Psoas muscle (tissue), 8 donors: Measurements from ENCODE around the gene OR1F1. TPM values are rescaled to one million over a fixed set of nuclear protein-coding genes. Genes with fewer than 3 reads are reported as not detected.
A peak's percentile ranks its signal among the peaks of the same experiment; 100 is the strongest.

Experiments
- ATAC-seq, 4 donors: fragments of 200-7000 bp; cut with Tn5 transposase; one replicate each; pipeline ENCODE4 v1.9.1; 2020; ENCODE audit warnings: moderate library complexity in 3 of 4, mild to moderate bottlenecking in 2 of 4
- DNase-seq, 2 donors: peaks; one replicate each; pipeline ENCODE4 v3.0.0-alpha.2; 2020
- H3K27ac ChIP-seq: fragments of 200-600 bp; one replicate; pipeline ENCODE4 v1.8.0; 2022
- H3K27me3 ChIP-seq, 3 donors: fragments of 200-600 bp in 1 of 3; one replicate each; pipeline versions ENCODE4 v1.6.1 to v1.8.0; 2013 to 2022; ENCODE audit warnings: low read length in 2 of 3, mild to moderate bottlenecking in 2 of 3, moderate library complexity in 1 of 3; ENCODE audit not compliant: insufficient read depth in 3 of 3
- H3K36me3 ChIP-seq, 2 donors: fragments of 200-600 bp in 1 of 2; one replicate each; pipeline versions ENCODE4 v1.6.1 to v1.8.0; 2013 to 2022; ENCODE audit warnings: low read depth in 1 of 2, mild to moderate bottlenecking in 1 of 2, moderate library complexity in 1 of 2; ENCODE audit not compliant: insufficient read depth in 1 of 2
- H3K4me1 ChIP-seq: fragments of 200-600 bp; one replicate; pipeline ENCODE4 v1.8.0; 2022
- H3K4me3 ChIP-seq: fragments of 200-600 bp; one replicate; pipeline ENCODE4 v1.8.0; 2022; ENCODE audit warnings: mild to moderate bottlenecking
- H3K9me3 ChIP-seq: fragments of 200-600 bp; one replicate; pipeline ENCODE4 v1.8.0; 2022
- CTCF ChIP-seq: fragments of 200-600 bp; IDR thresholded peaks from one replicate; pipeline ENCODE4 v1.8.0; 2022; ENCODE audit warnings: antibody characterized with exemption
- whole genome bisulfite sequencing, 3 donors: extraction: QIAGEN DNeasy Blood & Tissue Kit; methylation state at CpG; one replicate each; pipeline versions ENCODE4 v1.1.6 to v1.1.7; 2013; 5-methylcytosine and 5-hydroxymethylcytosine counted together
- intact Hi-C, 2 donors: fragments of 100-400 bp; cut with DNase I; formaldehyde crosslinking; loops; one replicate each; pipeline versions ENCODE4 v1.11.0 to v1.14.2; 2022
- polyA plus RNA-seq, 3 donors: library from polyadenylated mRNA; stranded (reverse); fragments of 200-250 nt; gene quantifications; one replicate each; pipeline ENCODE4 v1.2.3, GENCODE V29; 2013
- total RNA-seq, 4 donors: library from RNA; stranded (reverse); fragmentation: NEBNext Ultra II Directional in 2 of 4; extraction: Animal tissue kit (Norgen Biotek cat#: 25700) in 2 of 4; gene quantifications; one replicate each; pipeline versions ENCODE4 v1.2.1 to v1.2.4, GENCODE V29; 2021 to 2023
- donor health status: healthy with polysubstance abuse.
- donor health status: DM: no; HTN: no; CAD: no; lungs with moderate emphysema.
- donor health status: Bipolar disorder and iron deficiency.
- donor health status: healthy.
- donor health status: DM: yes; HTN: yes; CAD: no.
- donor health status: DM: no; HTN: no; CAD: no.
- donor health status: DM: no; HTN: no; CAD: no.
- donor health status: DM: yes; HTN: yes; CAD: no.

Gene OR1F1
- total and polyA plus RNA-seq, 7 donors: not detected

- DNase-seq (peak in 1 of 2 donors; percentile 54), ATAC-seq (no peak)
- TF ChIP-seq CTCF: no peak
- 90 to 92% (median 90%) methylated on average over 6 of the region's 6 CpGs for WGBS, 3 donors
- peaks cover 0 to 2% (median 0%) of the 10 kb centered on the region in 3 donors for H3K27me3 ChIP-seq
- H3K9me3 ChIP-seq: no peaks in the 10 kb centered on the region
- H3K36me3 ChIP-seq: no peaks in the 10 kb centered on the region
- H3K27ac ChIP-seq: no peak overlapping the region
- H3K4me1 ChIP-seq: peaks cover 29% of the 10 kb centered on the region
- intact Hi-C loops: no loop called here
- no peak overlapping the region for H3K4me3 ChIP-seq
These were observed 38.8 kb upstream of the OR1F1 start for GRCh38 chr16:3149193-3149530.

- DNase-seq (peak; percentile 79 to 80), ATAC-seq (peak; percentile 31 to 56 (median 44))
- H3K27me3 ChIP-seq: peaks cover 0 to 2% (median 0%) of the 10 kb centered on the region in 3 donors
- H3K4me1 ChIP-seq: peaks cover 24% of the 10 kb centered on the region
- peak overlapping the region; percentile 78 for H3K4me3 ChIP-seq
- no peaks in the 10 kb centered on the region for H3K9me3 ChIP-seq
- peak; percentile 21 for TF ChIP-seq CTCF
- peak overlapping the region; percentile 72 for H3K27ac ChIP-seq
- WGBS, 3 donors: 16 to 28% (median 21%) methylated on average over 35 to 41 of the region's 41 CpGs
- no peaks in the 10 kb centered on the region for H3K36me3 ChIP-seq
- intact Hi-C loops: no loop called here
These were observed 38.2 kb upstream of the OR1F1 start for GRCh38 chr16:3149630-3150345.

- Histone ChIP-seq H3K4me1 (peaks cover 16% of the 10 kb centered on the region), H3K27me3 (peaks cover 0 to 2% (median 0%) of the 10 kb centered on the region in 3 donors), H3K4me3 (peak overlapping the region; percentile 78), H3K27ac (peak overlapping the region; percentile 72), H3K36me3 (no peaks in the 10 kb centered on the region), H3K9me3 (no peaks in the 10 kb centered on the region)
- intact Hi-C loops: no loop called here
- TF ChIP-seq CTCF: no peak
- DNase-seq: peak; percentile 94
- peak; percentile 90 to 92 (median 92) for ATAC-seq
- WGBS, 3 donors: 1% methylated on average over 58 to 62 of the region's 62 CpGs
These were observed 37.4 kb upstream of the OR1F1 start for GRCh38 chr16:3150346-3151218.

- H3K4me1 ChIP-seq: peaks cover 12% of the 10 kb centered on the region
- ATAC-seq: no peak
- intact Hi-C loops: no loop called here
These were observed 36.1 kb upstream of the OR1F1 start for GRCh38 chr16:3152027-3152276.

More at GRCh38 chr16:3152027-3152276, 36.1 kb upstream of the OR1F1 start:
- Histone ChIP-seq H3K27me3 (peaks cover 0 to 4% (median 0%) of the 10 kb centered on the region in 3 donors), H3K9me3 (no peaks in the 10 kb centered on the region), H3K36me3 (no peaks in the 10 kb centered on the region), H3K27ac (no peak overlapping the region), H3K4me3 (peak overlapping the region; percentile 78)
- 3 to 5% (median 4%) methylated on average over 15 of the region's 15 CpGs for WGBS, 3 donors
- no peak for DNase-seq
- no peak for TF ChIP-seq CTCF
